ENCODE measurements around the gene CLEC20A. TPM values are rescaled to one million over a fixed set of nuclear protein-coding genes. Genes with fewer than 3 reads are reported as not detected.

Gene CLEC20A
- total and polyA plus RNA-seq, 2 donors (not counting 1 experiment from before 2014, with no cell fraction given): not detected

DNA sequence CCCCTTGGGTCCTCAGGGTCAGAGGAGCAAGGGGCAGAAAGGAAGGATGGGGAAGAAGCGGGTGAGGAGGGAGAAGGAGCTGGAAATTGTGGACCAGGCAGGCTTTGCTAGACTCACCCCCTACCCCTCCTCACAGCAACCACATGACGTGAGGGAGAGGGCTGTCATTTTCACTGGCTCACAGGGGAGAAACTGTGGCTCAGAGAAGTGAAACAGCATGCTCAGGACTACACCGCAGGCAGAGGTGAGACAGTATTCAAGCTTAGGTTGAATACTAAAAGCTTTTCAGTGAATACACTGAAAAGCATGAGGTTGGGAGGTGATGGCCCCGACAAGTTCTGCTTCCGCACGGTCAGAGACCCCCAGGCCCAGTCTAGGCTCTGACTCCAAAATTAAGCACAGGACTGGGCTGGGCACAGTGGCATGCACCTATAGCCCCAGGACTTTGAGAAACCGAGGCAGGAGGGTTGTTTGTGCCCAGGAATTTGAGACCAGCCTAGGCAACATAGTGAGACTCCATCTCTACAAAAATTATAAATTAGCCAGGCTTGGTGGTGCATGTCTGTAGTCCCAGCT, 1.2 kb upstream of the CLEC20A start:
- DNase-seq (ENCODE audit: low read depth in 2 of 2): no peak
- H3K36me3 ChIP-seq (ENCODE audit: control insufficient read depth, insufficient read depth, low read length): no peaks in the 10 kb centered on the region
- no peaks in the 10 kb centered on the region for H4K20me1 ChIP-seq (ENCODE audit: control insufficient read depth, extremely low read depth, insufficient read depth, low read length)
- no peaks in the 10 kb centered on the region for H3K27me3 ChIP-seq (ENCODE audit: control insufficient read depth, insufficient read depth, low read length)
- TF ChIP-seq, protein P1, sequence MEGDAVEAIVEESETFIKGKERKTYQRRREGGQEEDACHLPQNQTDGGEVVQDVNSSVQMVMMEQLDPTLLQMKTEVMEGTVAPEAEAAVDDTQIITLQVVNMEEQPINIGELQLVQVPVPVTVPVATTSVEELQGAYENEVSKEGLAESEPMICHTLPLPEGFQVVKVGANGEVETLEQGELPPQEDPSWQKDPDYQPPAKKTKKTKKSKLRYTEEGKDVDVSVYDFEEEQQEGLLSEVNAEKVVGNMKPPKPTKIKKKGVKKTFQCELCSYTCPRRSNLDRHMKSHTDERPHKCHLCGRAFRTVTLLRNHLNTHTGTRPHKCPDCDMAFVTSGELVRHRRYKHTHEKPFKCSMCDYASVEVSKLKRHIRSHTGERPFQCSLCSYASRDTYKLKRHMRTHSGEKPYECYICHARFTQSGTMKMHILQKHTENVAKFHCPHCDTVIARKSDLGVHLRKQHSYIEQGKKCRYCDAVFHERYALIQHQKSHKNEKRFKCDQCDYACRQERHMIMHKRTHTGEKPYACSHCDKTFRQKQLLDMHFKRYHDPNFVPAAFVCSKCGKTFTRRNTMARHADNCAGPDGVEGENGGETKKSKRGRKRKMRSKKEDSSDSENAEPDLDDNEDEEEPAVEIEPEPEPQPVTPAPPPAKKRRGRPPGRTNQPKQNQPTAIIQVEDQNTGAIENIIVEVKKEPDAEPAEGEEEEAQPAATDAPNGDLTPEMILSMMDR (conservative IDR thresholded peaks at IDR 0.05 in 1 of 2, IDR thresholded peaks at IDR 0.05 in 1 of 2; ENCODE audit: low read depth in 1 of 2, low read length in 2 of 2): no peak
- TF ChIP-seq EZH2 (IDR thresholded peaks at IDR 0.05; ENCODE audit: low read length, missing control alignments): no peak
- no peaks in the 10 kb centered on the region for H3K9me3 ChIP-seq (ENCODE audit: control insufficient read depth, insufficient read depth, low read depth, low read length)
- no peak overlapping the region for H3K4me3 ChIP-seq (replicated peaks in 1 of 4; ENCODE audit: control extremely low read depth in 1 of 4, insufficient read depth in 1 of 4, low read depth in 3 of 4, low read length in 4 of 4)
- no peaks in the 10 kb centered on the region for H3K4me1 ChIP-seq (ENCODE audit: control insufficient read depth, extremely low read depth, insufficient read depth, low read length)
- H3K4me2 ChIP-seq (ENCODE audit: extremely low read depth, insufficient read depth, low read length): no peak overlapping the region
- H3K9ac ChIP-seq (ENCODE audit: insufficient read depth, low read length): no peak overlapping the region
- no peak overlapping the region for H3K27ac ChIP-seq (ENCODE audit: insufficient read depth, low read length)
- no peak overlapping the region for H2AFZ ChIP-seq (ENCODE audit: low read length)
- no peaks in the 10 kb centered on the region for H3K79me2 ChIP-seq (ENCODE audit: control insufficient read depth, insufficient read depth, low read length)

- Histone ChIP-seq H3K79me2 (ENCODE audit: control insufficient read depth, insufficient read depth, low read length) (no peaks in the 10 kb centered on the region), H3K4me2 (ENCODE audit: extremely low read depth, insufficient read depth, low read length) (no peak overlapping the region), H3K4me3 (replicated peaks in 1 of 4; ENCODE audit: control extremely low read depth in 1 of 4, insufficient read depth in 1 of 4, low read depth in 3 of 4, low read length in 4 of 4) (no peak overlapping the region), H3K4me1 (ENCODE audit: control insufficient read depth, extremely low read depth, insufficient read depth, low read length) (no peaks in the 10 kb centered on the region), H3K9me3 (ENCODE audit: control insufficient read depth, insufficient read depth, low read depth, low read length) (no peaks in the 10 kb centered on the region), H3K36me3 (ENCODE audit: control insufficient read depth, insufficient read depth, low read length) (no peaks in the 10 kb centered on the region), H4K20me1 (ENCODE audit: control insufficient read depth, extremely low read depth, insufficient read depth, low read length) (no peaks in the 10 kb centered on the region), H3K27ac (ENCODE audit: insufficient read depth, low read length) (no peak overlapping the region), H3K27me3 (ENCODE audit: control insufficient read depth, insufficient read depth, low read length) (no peaks in the 10 kb centered on the region), H3K9ac (ENCODE audit: insufficient read depth, low read length) (no peak overlapping the region), H2AFZ (ENCODE audit: low read length) (no peak overlapping the region)
- no peak for TF ChIP-seq EZH2 (IDR thresholded peaks at IDR 0.05; ENCODE audit: low read length, missing control alignments)
- TF ChIP-seq, protein P1 (conservative IDR thresholded peaks at IDR 0.05 in 1 of 2, IDR thresholded peaks at IDR 0.05 in 1 of 2; ENCODE audit: low read depth in 1 of 2, low read length in 2 of 2): no peak
- no peak for DNase-seq (ENCODE audit: low read depth in 2 of 2)
These were observed 889 bp downstream of the CLEC20A start for GRCh38 chr1:178495741-178496409.

- Histone ChIP-seq H3K27ac (ENCODE audit: insufficient read depth, low read length) (no peak overlapping the region), H2AFZ (ENCODE audit: low read length) (no peak overlapping the region), H3K36me3 (ENCODE audit: control insufficient read depth, insufficient read depth, low read length) (no peaks in the 10 kb centered on the region), H4K20me1 (ENCODE audit: control insufficient read depth, extremely low read depth, insufficient read depth, low read length) (no peaks in the 10 kb centered on the region), H3K4me2 (ENCODE audit: extremely low read depth, insufficient read depth, low read length) (no peak overlapping the region), H3K9me3 (ENCODE audit: control insufficient read depth, insufficient read depth, low read depth, low read length) (no peaks in the 10 kb centered on the region), H3K9ac (ENCODE audit: insufficient read depth, low read length) (no peak overlapping the region), H3K4me1 (ENCODE audit: control insufficient read depth, extremely low read depth, insufficient read depth, low read length) (no peaks in the 10 kb centered on the region), H3K27me3 (ENCODE audit: control insufficient read depth, insufficient read depth, low read length) (no peaks in the 10 kb centered on the region), H3K79me2 (ENCODE audit: control insufficient read depth, insufficient read depth, low read length) (no peaks in the 10 kb centered on the region), H3K4me3 (replicated peaks in 1 of 4; ENCODE audit: control extremely low read depth in 1 of 4, insufficient read depth in 1 of 4, low read depth in 3 of 4, low read length in 4 of 4) (no peak overlapping the region)
- TF ChIP-seq, protein P1 (conservative IDR thresholded peaks at IDR 0.05 in 1 of 2, IDR thresholded peaks at IDR 0.05 in 1 of 2; ENCODE audit: low read depth in 1 of 2, low read length in 2 of 2): no peak
- TF ChIP-seq EZH2 (IDR thresholded peaks at IDR 0.05; ENCODE audit: low read length, missing control alignments): no peak
- DNase-seq (ENCODE audit: low read depth in 2 of 2): no peak
These were observed 1.6 kb downstream of the CLEC20A start for GRCh38 chr1:178495158-178495557.

Data from fibroblast of lung (primary cell).